Vagina (tissue), 2 donors: ENCODE measurements around the gene ZNF644. TPM values are rescaled to one million over a fixed set of nuclear protein-coding genes. Genes with fewer than 3 reads are reported as not detected.

Source experiments
- DNase-seq, 2 donors: peaks; one replicate each; pipeline ENCODE4 v3.0.0-alpha.2; 2017; ENCODE audit errors: extremely low spot score in 2 of 2
- H3K27ac ChIP-seq: fragments of 200-600 bp; sonication (generic); one replicate; pipeline ENCODE4 v1.5.1; 2019
- H3K27me3 ChIP-seq: fragments of 200-600 bp; sonication (generic); one replicate; pipeline ENCODE4 v1.5.1; 2019
- H3K36me3 ChIP-seq, 2 donors: fragments of 200-600 bp; sonication (generic); one replicate each; pipeline ENCODE4 v1.5.1; 2017 to 2019
- H3K4me1 ChIP-seq: fragments of 200-600 bp; sonication (generic); one replicate; pipeline ENCODE4 v1.5.1; 2019
- H3K4me3 ChIP-seq, 2 donors: fragments of 200-600 bp; sonication (generic); 1 replicate in 1 of 2; 2 replicates in 1 of 2; pipeline ENCODE4 v1.5.1; 2016 to 2019
- H3K9me3 ChIP-seq: fragments of 200-600 bp; sonication (generic); one replicate; pipeline ENCODE4 v1.5.1; 2019
- POLR2A ChIP-seq, 2 donors: fragments of 450-650 bp; IDR thresholded peaks; one replicate each; pipeline ENCODE4 v1.6.1; 2017; ENCODE audit warnings: antibody characterized with exemption in 2 of 2, mild to moderate bottlenecking in 2 of 2, moderate library complexity in 2 of 2
- POLR2AphosphoS5 ChIP-seq, 2 donors: sonication (generic); formaldehyde crosslinking; IDR thresholded peaks; one replicate each; pipeline ENCODE4 v1.9.0; 2017; ENCODE audit warnings: antibody characterized with exemption in 2 of 2, mild to moderate bottlenecking in 2 of 2, low read depth in 1 of 2; ENCODE audit not compliant: insufficient read depth in 1 of 2
- intact Hi-C: fragments of 100-400 bp; cut with DNase I; formaldehyde crosslinking; loops from one replicate; pipeline ENCODE4 v1.15.1; 2023
- total RNA-seq: library from RNA; depleted of rRNA; stranded (reverse); fragments of >200 nt; gene quantifications from one replicate; pipeline ENCODE4 v1.2.3, GENCODE V29; 2016
- TF ChIP-seq, protein P1 (sequence below), 3 experiments: fragments of 450-650 bp in 2 of 3; fragments of 200-600 bp in 1 of 3; sonication (generic) in 1 of 3; IDR thresholded peaks; one replicate each; pipeline ENCODE4 v1.5.1; 2017 to 2019; ENCODE audit warnings: antibody characterized with exemption in 3 of 3, mild to moderate bottlenecking in 2 of 3, moderate library complexity in 2 of 3

ZNF644 gene
- total RNA-seq, 1 donor from 2014 or later = 57.9 TPM

- intact Hi-C loops = no loop called here
- Histone ChIP-seq H3K4me1 (peaks cover 73% of the 10 kb centered on the region), H3K36me3 (no peaks in the 10 kb centered on the region), H3K27ac (no peak overlapping the region), H3K9me3 (no peaks in the 10 kb centered on the region), H3K4me3 (no peak overlapping the region), H3K27me3 (no peaks in the 10 kb centered on the region)
- no peak for DNase-seq
- TF ChIP-seq POLR2A (IDR thresholded peaks at IDR 0.05) (no peak), POLR2AphosphoS5 (IDR thresholded peaks at IDR 0.05; ENCODE audit: insufficient read depth in 1 of 2, low read depth in 1 of 2) (no peak)
- TF ChIP-seq, protein P1, sequence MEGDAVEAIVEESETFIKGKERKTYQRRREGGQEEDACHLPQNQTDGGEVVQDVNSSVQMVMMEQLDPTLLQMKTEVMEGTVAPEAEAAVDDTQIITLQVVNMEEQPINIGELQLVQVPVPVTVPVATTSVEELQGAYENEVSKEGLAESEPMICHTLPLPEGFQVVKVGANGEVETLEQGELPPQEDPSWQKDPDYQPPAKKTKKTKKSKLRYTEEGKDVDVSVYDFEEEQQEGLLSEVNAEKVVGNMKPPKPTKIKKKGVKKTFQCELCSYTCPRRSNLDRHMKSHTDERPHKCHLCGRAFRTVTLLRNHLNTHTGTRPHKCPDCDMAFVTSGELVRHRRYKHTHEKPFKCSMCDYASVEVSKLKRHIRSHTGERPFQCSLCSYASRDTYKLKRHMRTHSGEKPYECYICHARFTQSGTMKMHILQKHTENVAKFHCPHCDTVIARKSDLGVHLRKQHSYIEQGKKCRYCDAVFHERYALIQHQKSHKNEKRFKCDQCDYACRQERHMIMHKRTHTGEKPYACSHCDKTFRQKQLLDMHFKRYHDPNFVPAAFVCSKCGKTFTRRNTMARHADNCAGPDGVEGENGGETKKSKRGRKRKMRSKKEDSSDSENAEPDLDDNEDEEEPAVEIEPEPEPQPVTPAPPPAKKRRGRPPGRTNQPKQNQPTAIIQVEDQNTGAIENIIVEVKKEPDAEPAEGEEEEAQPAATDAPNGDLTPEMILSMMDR (IDR thresholded peaks at IDR 0.05) = no peak
Observed at GRCh38 chr1:91014475-91014874, 7.4 kb downstream of the ZNF644 start.

GRCh38 chr1:91013302-91013701 lies 8.5 kb downstream of the ZNF644 start:
- no peak overlapping the region for H3K27ac ChIP-seq
- H3K9me3 ChIP-seq = no peaks in the 10 kb centered on the region
- DNase-seq = no peak
- no peak overlapping the region for H3K4me3 ChIP-seq
- H3K36me3 ChIP-seq = no peaks in the 10 kb centered on the region
- H3K27me3 ChIP-seq = no peaks in the 10 kb centered on the region
- intact Hi-C loops = no loop called here
- H3K4me1 ChIP-seq = peaks cover 74% of the 10 kb centered on the region
- TF ChIP-seq POLR2A (IDR thresholded peaks at IDR 0.05) = no peak
- TF ChIP-seq POLR2AphosphoS5 (IDR thresholded peaks at IDR 0.05; ENCODE audit: insufficient read depth in 1 of 2, low read depth in 1 of 2) = no peak
- TF ChIP-seq, protein P1 (IDR thresholded peaks at IDR 0.05) = no peak

DNA sequence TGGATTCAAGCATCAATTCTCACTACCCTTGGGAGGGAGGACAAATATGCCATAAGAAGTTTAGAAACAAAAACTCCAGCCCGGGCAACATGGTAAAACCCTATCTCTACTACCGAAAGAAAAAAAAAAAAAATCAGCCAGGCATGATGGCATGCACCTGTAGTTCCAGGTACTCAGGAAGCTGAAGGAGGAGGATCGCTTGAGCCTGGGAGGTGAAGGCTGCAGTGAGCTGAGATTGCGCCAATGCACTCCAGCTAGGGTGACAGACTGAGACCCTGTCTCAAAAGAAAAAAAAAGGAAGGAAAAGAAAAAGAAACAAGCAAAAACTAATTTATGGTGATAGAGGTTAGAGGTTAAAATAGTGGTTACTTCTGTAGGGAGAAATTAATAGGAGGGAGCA lies 9.6 kb downstream of the ZNF644 start:
- Histone ChIP-seq H3K4me1 (peaks cover 69% of the 10 kb centered on the region), H3K9me3 (no peaks in the 10 kb centered on the region), H3K36me3 (no peaks in the 10 kb centered on the region), H3K27ac (no peak overlapping the region), H3K4me3 (no peak overlapping the region), H3K27me3 (no peaks in the 10 kb centered on the region)
- TF ChIP-seq, protein P1 (IDR thresholded peaks at IDR 0.05) = no peak
- no peak for TF ChIP-seq POLR2AphosphoS5 (IDR thresholded peaks at IDR 0.05; ENCODE audit: insufficient read depth in 1 of 2, low read depth in 1 of 2)
- TF ChIP-seq POLR2A (IDR thresholded peaks at IDR 0.05) = no peak
- no peak for DNase-seq
- intact Hi-C loops = no loop called here

- H3K4me1 ChIP-seq = peaks cover 64% of the 10 kb centered on the region
Observed at GRCh38 chr1:91011726-91012125, 10.1 kb downstream of the ZNF644 start.

GRCh38 chr1:91007827-91008226 lies 14.0 kb downstream of the ZNF644 start:
- intact Hi-C loops = no loop called here
- no peak for DNase-seq
- no peaks in the 10 kb centered on the region for H3K27me3 ChIP-seq
- H3K4me3 ChIP-seq = no peak overlapping the region
- no peaks in the 10 kb centered on the region for H3K9me3 ChIP-seq
- H3K27ac ChIP-seq = no peak overlapping the region
- peaks cover 37% of the 10 kb centered on the region for H3K4me1 ChIP-seq
- H3K36me3 ChIP-seq = no peaks in the 10 kb centered on the region
- TF ChIP-seq POLR2A (IDR thresholded peaks at IDR 0.05) (no peak), POLR2AphosphoS5 (IDR thresholded peaks at IDR 0.05; ENCODE audit: insufficient read depth in 1 of 2, low read depth in 1 of 2) (no peak)
- TF ChIP-seq, protein P1 (IDR thresholded peaks at IDR 0.05) = no peak

More at GRCh38 chr1:91011726-91012125, 10.1 kb downstream of the ZNF644 start:
- no peak for DNase-seq
- no peaks in the 10 kb centered on the region for H3K36me3 ChIP-seq
- TF ChIP-seq POLR2AphosphoS5 (IDR thresholded peaks at IDR 0.05; ENCODE audit: insufficient read depth in 1 of 2, low read depth in 1 of 2) (no peak), POLR2A (IDR thresholded peaks at IDR 0.05) (no peak)
- TF ChIP-seq, protein P1 (IDR thresholded peaks at IDR 0.05) = no peak
- no peaks in the 10 kb centered on the region for H3K9me3 ChIP-seq
- intact Hi-C loops = no loop called here
- no peak overlapping the region for H3K27ac ChIP-seq
- H3K27me3 ChIP-seq = no peaks in the 10 kb centered on the region
- H3K4me3 ChIP-seq = no peak overlapping the region
